GM12873 (cell line): ENCODE measurements around the gene LRP3.

ENCODE experiments used
- CTCF ChIP-seq: IDR thresholded peaks from 2 replicates; pipeline ENCODE4 v1.5.1; 2012; ENCODE audit warnings: low read depth, mild to moderate bottlenecking, moderate library complexity, low read length, control low read depth; ENCODE audit not compliant: insufficient read depth; ENCODE audit errors: missing control alignments

The LRP3 gene

GRCh38 chr19:33235269-33235995, 41.3 kb downstream of the LRP3 start:
- TF ChIP-seq CTCF, result peak; percentile 91

GRCh38 chr19:33235996-33236350, 41.8 kb downstream of the LRP3 start:
- no peak for TF ChIP-seq CTCF

GRCh38 chr19:33236696-33237390, 42.7 kb downstream of the LRP3 start:
- TF ChIP-seq CTCF, result no peak

- TF ChIP-seq CTCF, result no peak
Measured at GRCh38 chr19:33238481-33239149, 44.5 kb downstream of the LRP3 start.

- no peak for TF ChIP-seq CTCF
Measured at GRCh38 chr19:33239223-33239975, 45.3 kb downstream of the LRP3 start.

- no peak for TF ChIP-seq CTCF
Measured at GRCh38 chr19:33240181-33240771, 46.1 kb downstream of the LRP3 start.

- no peak for TF ChIP-seq CTCF
Measured at GRCh38 chr19:33241091-33241529, 47.0 kb downstream of the LRP3 start.
